ENCODE results near the gene DCTN5.
"Not testable (repeated sequence)": the region's sequence is repeated elsewhere in the genome, so short reads cannot be mapped to it uniquely, and the experiment has no call there.

Gene DCTN5

DNA sequence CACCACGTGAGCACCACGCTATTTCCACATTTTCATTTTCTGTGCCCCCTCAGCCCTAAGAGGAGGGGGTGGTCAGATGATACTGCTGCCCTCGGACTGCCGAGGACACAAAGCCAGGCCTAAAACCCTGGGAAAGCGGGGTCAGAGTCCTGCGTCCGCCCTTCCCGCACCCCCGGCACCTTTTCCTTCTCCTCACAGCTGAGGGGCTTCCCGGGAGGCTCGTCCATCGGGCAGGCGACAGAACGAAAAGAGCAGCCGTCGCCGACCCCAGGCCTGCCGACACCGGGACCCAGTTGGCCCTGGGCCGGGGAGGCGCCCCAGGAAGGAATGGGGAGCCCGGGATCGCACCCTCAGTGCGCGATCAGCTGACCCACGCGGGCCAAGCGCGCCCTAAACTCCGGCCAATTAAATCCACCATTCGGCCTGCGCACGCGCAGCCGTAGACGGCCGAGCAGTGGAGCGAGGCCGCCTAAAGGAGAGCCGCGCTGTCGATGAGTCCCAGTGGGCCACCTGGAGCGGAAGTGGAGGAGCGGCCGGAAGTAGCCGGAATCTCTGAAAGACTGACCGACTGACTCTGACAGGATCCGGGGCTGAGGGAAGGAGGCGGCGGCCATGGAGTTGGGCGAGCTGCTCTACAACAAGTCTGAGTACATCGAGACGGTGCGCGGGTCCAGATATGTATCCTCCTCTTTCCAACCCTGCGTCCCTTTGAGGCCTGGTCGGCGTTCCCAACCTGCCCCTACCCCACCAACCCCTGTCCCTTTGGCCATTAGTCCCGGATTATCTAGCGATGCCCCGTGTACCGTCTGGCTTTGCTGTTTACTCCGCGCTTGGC, at the start of gene DCTN5, which contains the start of gene PALB2:
Gene DCTN5, plus strand, starts transcription at position 536 of the 835 bp plus-strand sequence. Its CDS starts 77 bp downstream, at position 613.
Gene PALB2, minus strand, starts transcription at position 380 of the 835 bp plus-strand sequence. Its CDS starts 153 bp downstream, at position 227.
- DNase-seq, result peak; percentile 72 to 81

GRCh38 chr16:23594186-23594585, 47.1 kb upstream of the DCTN5 start:
- DNase-seq, result no peak

- no peak for DNase-seq
Observed at GRCh38 chr16:23595246-23595950, 45.9 kb upstream of the DCTN5 start.

- DNase-seq, result peak; percentile 37 to 62
Observed at GRCh38 chr16:23595951-23596720, 45.1 kb upstream of the DCTN5 start, which contains the start of gene NDUFAB1. Gene NDUFAB1 (minus strand): TSS chr16:23596316. CDS start chr16:23596290, 26 bp downstream.

- DNase-seq, result peak in 1 of 2 experiments; percentile 1
Observed at GRCh38 chr16:23597003-23597756, 44.1 kb upstream of the DCTN5 start.

GRCh38 chr16:23607726-23608125, 33.5 kb upstream of the DCTN5 start:
- DNase-seq, result no peak

DNA sequence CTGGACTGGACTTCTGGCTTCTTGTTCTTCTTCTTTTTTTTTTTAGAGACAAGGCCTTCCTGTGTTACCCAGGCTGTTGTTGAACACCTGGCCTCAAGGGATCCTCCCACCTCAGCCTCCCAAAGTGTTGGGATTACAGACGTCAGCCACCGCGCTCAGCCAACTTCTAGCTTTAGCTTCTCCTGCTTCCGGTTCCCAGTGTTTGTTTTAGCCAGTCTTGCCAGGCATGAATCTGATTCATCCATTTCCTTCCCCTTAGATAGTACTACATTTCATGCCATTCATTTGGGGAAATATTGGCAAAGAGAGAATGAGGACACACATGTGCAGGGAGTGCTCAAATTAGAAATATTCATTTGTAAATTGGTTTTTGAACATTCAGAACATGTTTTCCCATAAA, 33.1 kb upstream of the DCTN5 start:
- no peak for DNase-seq

- no peak for DNase-seq
Observed at GRCh38 chr16:23609929-23610328, 31.3 kb upstream of the DCTN5 start.

GRCh38 chr16:23610905-23611304, 30.4 kb upstream of the DCTN5 start:
- not testable (repeated sequence) for DNase-seq

- DNase-seq, result no peak
Observed at GRCh38 chr16:23611936-23612335, 29.3 kb upstream of the DCTN5 start.

GRCh38 chr16:23615805-23616204, 25.5 kb upstream of the DCTN5 start:
- DNase-seq, result no peak

- DNase-seq, result no peak
Observed at GRCh38 chr16:23624092-23624491, 17.2 kb upstream of the DCTN5 start.

DNA sequence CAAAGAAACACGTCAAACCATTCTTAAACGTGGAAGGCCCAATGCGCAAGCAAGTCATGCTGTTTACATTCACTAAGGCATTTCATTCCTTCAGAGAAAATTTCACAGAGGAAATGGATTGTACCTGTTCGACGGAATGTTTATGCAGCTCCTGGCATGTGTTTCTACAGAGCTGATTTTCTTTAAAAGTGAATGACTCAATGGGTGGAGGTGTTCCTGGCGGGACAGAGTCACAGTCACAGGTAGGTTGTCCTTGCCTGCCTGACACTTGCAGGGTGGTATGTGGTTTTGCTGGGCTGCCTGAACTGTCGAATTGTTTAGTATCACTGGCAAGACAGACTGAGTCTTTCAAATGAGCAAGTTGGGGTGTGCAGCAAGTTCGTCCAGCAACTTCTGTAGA, 11.8 kb upstream of the DCTN5 start:
- no peak for DNase-seq

DNA sequence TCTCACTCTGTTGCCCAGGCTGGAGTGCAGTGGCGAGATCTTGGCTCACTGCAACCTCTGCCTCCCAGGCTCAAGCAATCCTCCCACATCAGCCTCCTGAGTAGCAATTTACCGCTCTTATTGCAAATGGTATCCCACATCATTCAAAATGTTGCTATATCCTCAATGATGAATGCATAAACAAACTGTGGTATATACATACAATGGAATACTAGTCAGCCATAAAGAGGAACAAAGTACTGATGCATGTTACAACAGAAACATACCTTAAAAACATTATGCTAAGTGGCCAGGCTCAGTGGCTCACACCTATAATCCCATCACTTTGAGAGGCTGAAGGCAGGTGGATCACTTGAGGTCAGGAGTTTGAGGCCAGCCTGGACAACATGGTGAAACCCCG, 9.4 kb upstream of the DCTN5 start:
- DNase-seq, result not testable (repeated sequence)

DNA sequence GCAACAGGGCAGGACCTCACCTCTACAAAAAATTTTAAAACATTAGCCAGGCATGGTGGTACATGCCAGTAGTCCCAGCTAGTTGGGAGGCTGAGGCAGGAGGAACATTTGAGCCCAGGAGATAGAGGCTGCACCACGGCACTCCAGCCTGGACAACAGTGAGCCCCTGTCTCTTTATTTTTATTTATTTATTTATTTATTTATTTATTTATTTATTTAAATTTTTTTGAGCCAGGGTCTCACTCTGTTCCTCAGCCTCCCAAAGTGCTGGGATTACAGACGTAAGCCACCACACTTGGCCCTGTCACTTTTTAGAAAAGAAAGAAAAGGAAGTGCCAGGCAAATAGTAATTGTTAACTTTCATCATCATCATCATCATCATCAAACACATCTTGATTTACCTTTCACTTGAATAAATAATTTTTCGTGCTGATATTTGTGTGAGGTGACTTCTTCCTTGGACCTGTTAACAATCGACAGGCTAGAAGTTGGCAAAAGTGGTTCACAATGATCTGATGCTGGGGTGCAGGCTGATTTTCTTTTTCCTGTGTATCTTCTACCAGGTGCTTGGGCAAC, 6.7 kb upstream of the DCTN5 start:
- no peak for DNase-seq

- no peak for DNase-seq
Observed at GRCh38 chr16:23635958-23636357, 5.3 kb upstream of the DCTN5 start.

DNA sequence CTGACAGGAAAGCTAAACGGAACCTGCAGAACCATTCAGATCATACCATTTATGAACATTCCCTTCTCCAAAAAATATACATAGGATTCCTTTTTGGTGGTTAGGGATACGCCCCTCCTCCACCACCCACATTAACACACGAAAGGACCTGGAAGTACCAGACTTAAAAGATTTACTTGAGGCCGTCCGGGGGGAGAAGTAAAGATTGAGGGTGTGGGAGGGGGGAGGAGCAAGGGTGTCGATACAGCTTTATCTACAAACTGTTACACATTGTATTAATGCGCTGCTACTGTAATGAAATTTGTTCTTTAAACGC, 693 bp upstream of the DCTN5 start:
- no peak for DNase-seq

- DNase-seq, result no peak
Observed at GRCh38 chr16:23642246-23642774, 1.0 kb downstream of the DCTN5 start.

DNA sequence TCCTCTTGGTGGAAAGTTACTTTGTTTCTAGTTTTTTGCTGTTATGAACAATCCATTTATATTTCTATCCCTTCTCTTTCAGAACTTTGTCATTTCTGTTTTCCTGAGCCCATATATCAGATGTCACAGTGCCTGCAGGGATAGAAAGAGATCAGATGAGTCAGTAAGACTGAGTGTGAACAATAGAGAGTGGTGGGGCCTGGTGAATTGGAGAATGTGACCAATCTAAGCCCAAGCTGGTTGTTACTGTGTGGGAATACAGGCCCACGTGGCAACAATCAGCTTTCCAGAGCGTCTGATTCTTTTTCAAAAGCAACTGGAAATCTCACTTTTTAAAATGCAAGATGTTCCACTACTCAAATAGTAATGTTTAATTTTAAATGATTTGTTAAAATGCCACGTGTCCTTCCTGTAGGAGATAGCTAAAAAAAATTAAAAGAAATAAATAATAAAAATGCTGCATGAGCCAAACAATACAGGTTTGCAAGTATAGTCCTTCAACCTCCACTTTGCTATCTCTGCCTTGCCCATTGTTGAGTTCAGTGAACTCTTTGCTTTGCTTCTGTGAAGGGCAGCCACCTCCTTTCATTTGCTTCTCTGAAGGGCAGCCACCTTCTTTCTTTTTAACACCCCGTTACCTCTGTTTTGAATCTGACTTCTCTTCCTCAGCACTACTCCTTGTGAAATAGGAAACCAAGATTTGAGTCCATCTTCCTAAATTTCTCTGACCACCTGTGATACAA, 9.6 kb downstream of the DCTN5 start:
- no peak for DNase-seq

GRCh38 chr16:23651943-23652468, 10.7 kb downstream of the DCTN5 start:
- DNase-seq, result no peak

DNA sequence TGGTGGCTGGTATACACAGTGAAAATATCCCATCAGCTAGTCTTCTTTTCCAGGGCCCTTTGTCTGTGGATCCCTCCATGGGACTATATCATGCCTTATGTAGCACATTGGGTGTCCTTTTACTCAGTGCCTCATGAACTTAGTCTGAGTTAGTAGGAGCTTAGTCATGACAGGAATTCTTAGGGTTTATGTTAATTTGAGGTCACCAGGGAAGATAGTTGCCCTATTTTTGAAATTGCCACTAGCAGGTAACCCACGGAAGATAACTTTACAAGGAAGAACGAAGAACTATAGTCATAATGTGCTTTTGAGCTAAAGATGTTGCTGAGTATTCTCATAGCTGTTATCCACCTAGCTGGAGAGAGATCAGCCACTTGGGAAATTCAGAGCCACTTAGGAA, 22.7 kb downstream of the DCTN5 start:
- DNase-seq, result no peak

Measured in SHP77 (cell line).